Measurements from ENCODE around the gene RAB14. TPM values are rescaled to one million over a fixed set of nuclear protein-coding genes. Genes with fewer than 3 reads are reported as not detected.

Gene RAB14
- total RNA-seq, 2 experiments from 2014 or later, result 58.2 to 58.5 TPM

GRCh38 chr9:121217609-121218292 lies 16.1 kb upstream of the RAB14 start:
- POLR2A ChIA-PET, result no interaction called here

GRCh38 chr9:121216271-121216805 lies 14.7 kb upstream of the RAB14 start:
- peaks cover 5% of the 10 kb centered on the region for H3K4me1 Mint-ChIP-seq (ENCODE audit: low read depth)
- intact Hi-C loops (cut with micrococcal nuclease), result no loop called here
- POLR2A ChIA-PET, result no interaction called here

More at GRCh38 chr9:121217609-121218292, 16.1 kb upstream of the RAB14 start:
- CTCF ChIA-PET, result interaction anchor here (0.8 to 1.6 kb wide), 3 partner anchors 102 to 187 kb away, joined by 3 to 4 read pairs (median 3); no protein-coding TSS in a partner anchor
- H3K27ac Mint-ChIP-seq, result no peak overlapping the region
- no peak for DNase-seq
- H3K36me3 Mint-ChIP-seq, result no peaks in the 10 kb centered on the region
- peaks cover 5% of the 10 kb centered on the region for H3K4me1 Mint-ChIP-seq (ENCODE audit: low read depth)
- intact Hi-C loops (cut with micrococcal nuclease), result no loop called here
- H3K4me3 Mint-ChIP-seq, result no peak overlapping the region
- no peaks in the 10 kb centered on the region for H3K9me3 Mint-ChIP-seq
- H3K27me3 Mint-ChIP-seq, result no peaks in the 10 kb centered on the region

GRCh38 chr9:121214005-121214404 lies 12.3 kb upstream of the RAB14 start:
- Mint-ChIP-seq H3K36me3 (no peaks in the 10 kb centered on the region), H3K27ac (no peak overlapping the region), H3K4me3 (no peak overlapping the region), H3K4me1 (ENCODE audit: low read depth) (peaks cover 5% of the 10 kb centered on the region), H3K27me3 (no peaks in the 10 kb centered on the region), H3K9me3 (no peaks in the 10 kb centered on the region)
- POLR2A ChIA-PET, result no interaction called here
- intact Hi-C loops (cut with micrococcal nuclease), result loop anchor here (5.0 kb wide), 2 partner anchors 63 to 188 kb away; no protein-coding TSS in a partner anchor
- DNase-seq, result no peak
- CTCF ChIA-PET, result interaction anchor here (0.7 to 5.0 kb wide), 24 partner anchors 8 to 249 kb away, joined by 3 to 44 read pairs (median 4); partner anchors contain the start of genes GSN and RAB14

More at GRCh38 chr9:121216271-121216805, 14.7 kb upstream of the RAB14 start:
- CTCF ChIA-PET, result interaction anchor here (1.4 to 1.6 kb wide), 3 partner anchors 62 to 183 kb away, joined by 4 to 5 read pairs (median 5); no protein-coding TSS in a partner anchor
- Mint-ChIP-seq H3K4me3 (no peak overlapping the region), H3K36me3 (no peaks in the 10 kb centered on the region), H3K27ac (no peak overlapping the region), H3K27me3 (no peaks in the 10 kb centered on the region), H3K9me3 (no peaks in the 10 kb centered on the region)
- no peak for DNase-seq

DNA sequence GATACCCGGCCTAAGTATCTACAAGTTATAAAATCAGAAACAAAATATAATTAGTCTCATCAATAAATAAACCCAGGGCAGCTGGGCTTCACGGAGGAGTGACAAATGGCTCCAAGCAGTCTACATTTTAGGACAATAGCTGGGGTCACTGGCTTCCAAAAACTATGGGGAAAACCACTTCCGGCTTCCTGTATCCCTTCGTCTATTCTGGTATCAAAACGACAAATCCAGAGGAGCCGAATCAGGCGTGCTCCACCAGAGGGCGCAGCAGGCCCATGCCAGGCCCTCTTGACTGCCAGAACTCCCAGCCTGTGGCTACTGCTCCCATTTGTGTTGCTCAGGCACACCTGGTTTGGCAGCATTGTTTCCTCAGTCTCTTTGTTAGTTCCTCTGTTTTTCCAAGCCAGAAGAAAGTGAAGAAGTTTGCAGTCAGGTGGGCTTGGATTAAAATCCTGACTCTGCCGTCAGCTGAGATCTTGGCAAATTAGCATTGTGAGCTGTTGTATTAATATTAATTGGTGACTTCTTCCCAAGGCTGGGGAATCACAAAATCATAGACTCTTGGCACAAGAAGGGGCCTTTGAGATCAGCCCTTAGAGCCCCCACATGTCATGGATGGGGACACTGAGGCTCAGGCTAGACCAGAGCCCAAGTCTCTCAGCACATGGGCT lies 11.6 kb upstream of the RAB14 start:
- intact Hi-C loops (cut with micrococcal nuclease), result loop anchor here (5.0 kb wide), 2 partner anchors 64 to 189 kb away; no protein-coding TSS in a partner anchor
- peak; percentile 84 for DNase-seq
- Mint-ChIP-seq H3K27ac (no peak overlapping the region), H3K36me3 (no peaks in the 10 kb centered on the region), H3K9me3 (no peaks in the 10 kb centered on the region), H3K4me3 (no peak overlapping the region), H3K27me3 (no peaks in the 10 kb centered on the region), H3K4me1 (ENCODE audit: low read depth) (peaks cover 5% of the 10 kb centered on the region)
- POLR2A ChIA-PET, result interaction anchor here (1.3 kb wide), 1 partner anchor 11 kb away, joined by 4 read pairs; the partner anchor contains the start of gene RAB14
- CTCF ChIA-PET, result interaction anchor here (0.6 to 5.0 kb wide), 35 partner anchors 9 to 330 kb away, joined by 3 to 44 read pairs (median 4); partner anchors contain the start of genes GSN and RAB14

- no peak for DNase-seq
- H3K36me3 Mint-ChIP-seq, result no peaks in the 10 kb centered on the region
- intact Hi-C loops (cut with micrococcal nuclease), result loop anchor here (5.0 kb wide), 2 partner anchors 67 to 192 kb away; no protein-coding TSS in a partner anchor
- ChIA-PET CTCF (interaction anchor here (1.5 kb wide), 1 partner anchor 12 kb away, joined by 3 read pairs; no protein-coding TSS in a partner anchor), POLR2A (no interaction called here)
- no peaks in the 10 kb centered on the region for H3K27me3 Mint-ChIP-seq
- H3K27ac Mint-ChIP-seq, result no peak overlapping the region
- peaks cover 14% of the 10 kb centered on the region for H3K4me1 Mint-ChIP-seq (ENCODE audit: low read depth)
- H3K9me3 Mint-ChIP-seq, result no peaks in the 10 kb centered on the region
- H3K4me3 Mint-ChIP-seq, result no peak overlapping the region
Observed at GRCh38 chr9:121210536-121210935, 8.9 kb upstream of the RAB14 start.

DNA sequence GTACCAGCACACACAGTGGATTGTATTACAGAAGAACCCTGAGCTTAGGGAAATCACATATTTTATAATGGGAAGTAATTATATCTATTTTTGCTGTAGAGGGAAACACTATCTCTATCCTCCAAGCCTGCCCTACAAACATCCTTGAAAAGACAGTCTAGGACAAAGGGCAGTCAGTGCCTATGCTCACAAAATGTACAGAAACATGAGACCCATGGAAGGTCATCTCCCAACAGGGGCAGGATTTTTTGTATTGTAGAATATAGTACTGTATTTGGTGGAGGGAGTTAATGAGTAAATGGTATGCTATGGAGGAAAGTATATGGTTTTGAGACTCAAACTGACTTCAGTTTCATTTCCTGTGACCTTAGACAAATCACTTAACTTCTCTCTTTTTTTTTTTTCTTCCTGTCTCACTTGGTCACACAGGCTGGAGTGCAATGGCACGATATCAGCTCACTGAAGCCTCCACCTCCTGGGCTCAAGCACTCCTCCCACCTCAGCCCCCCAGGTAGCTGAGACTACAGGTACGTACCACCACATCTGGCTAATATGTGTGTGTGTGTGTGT lies 5.8 kb upstream of the RAB14 start:
- CTCF ChIA-PET, result no interaction called here
- H3K4me3 Mint-ChIP-seq, result no peak overlapping the region
- POLR2A ChIA-PET, result interaction anchor here (0.6 kb wide), 1 partner anchor 186 kb away, joined by 3 read pairs; no protein-coding TSS in a partner anchor
- no peaks in the 10 kb centered on the region for H3K27me3 Mint-ChIP-seq
- H3K4me1 Mint-ChIP-seq (ENCODE audit: low read depth), result peaks cover 16% of the 10 kb centered on the region
- no peaks in the 10 kb centered on the region for H3K9me3 Mint-ChIP-seq
- intact Hi-C loops (cut with micrococcal nuclease), result no loop called here
- no peak for DNase-seq
- no peaks in the 10 kb centered on the region for H3K36me3 Mint-ChIP-seq
- H3K27ac Mint-ChIP-seq, result peak overlapping the region; percentile 21

GRCh38 chr9:121206516-121207370 lies 5.1 kb upstream of the RAB14 start:
- Mint-ChIP-seq H3K4me1 (ENCODE audit: low read depth) (peaks cover 21% of the 10 kb centered on the region), H3K4me3 (no peak overlapping the region), H3K27me3 (no peaks in the 10 kb centered on the region), H3K9me3 (no peaks in the 10 kb centered on the region), H3K27ac (no peak overlapping the region), H3K36me3 (no peaks in the 10 kb centered on the region)
- no peak for DNase-seq
- intact Hi-C loops (cut with micrococcal nuclease), result no loop called here
- ChIA-PET POLR2A (no interaction called here), CTCF (interaction anchor here (1.0 to 1.6 kb wide), 2 partner anchors 8 to 114 kb away, joined by 4 to 5 read pairs; no protein-coding TSS in a partner anchor)

DNA sequence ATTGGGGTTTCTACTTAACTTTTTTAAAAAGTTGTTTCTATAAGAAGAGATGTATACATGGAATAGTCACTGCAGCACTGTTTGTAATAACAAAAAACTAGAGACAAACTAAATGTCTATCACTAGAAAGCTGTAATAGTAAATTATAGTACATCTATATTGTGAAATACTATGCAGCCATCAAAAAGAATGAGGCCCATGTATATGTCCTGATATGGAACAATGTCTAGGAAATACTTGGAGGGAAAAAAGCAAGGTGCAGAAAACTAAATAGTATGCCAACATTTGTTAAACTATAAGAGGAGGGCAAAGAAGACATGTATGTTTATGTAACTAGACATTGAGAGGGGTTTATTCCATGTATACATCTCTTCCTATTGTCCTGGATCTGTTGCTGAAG lies 2.9 kb upstream of the RAB14 start:
- H3K4me1 Mint-ChIP-seq (ENCODE audit: low read depth), result peaks cover 26% of the 10 kb centered on the region
- ChIA-PET CTCF (interaction anchor here (1.7 kb wide), 1 partner anchor 9 kb away, joined by 6 read pairs; no protein-coding TSS in a partner anchor), POLR2A (no interaction called here)
- H3K9me3 Mint-ChIP-seq, result no peaks in the 10 kb centered on the region
- H3K36me3 Mint-ChIP-seq, result peaks cover 3% of the 10 kb centered on the region
- intact Hi-C loops (cut with micrococcal nuclease), result loop anchor here (5.0 kb wide), 5 partner anchors 132 to 412 kb away; partner anchors contain the start of genes CNTRL, FBXW2, PSMD5 and STOM
- no peak overlapping the region for H3K4me3 Mint-ChIP-seq
- H3K27ac Mint-ChIP-seq, result no peak overlapping the region
- no peaks in the 10 kb centered on the region for H3K27me3 Mint-ChIP-seq
- DNase-seq, result no peak

GRCh38 chr9:121204121-121204520 lies 2.5 kb upstream of the RAB14 start:
- POLR2A ChIA-PET, result no interaction called here
- H3K27me3 Mint-ChIP-seq, result no peaks in the 10 kb centered on the region
- H3K4me3 Mint-ChIP-seq, result no peak overlapping the region
- no peak for DNase-seq
- peaks cover 3% of the 10 kb centered on the region for H3K36me3 Mint-ChIP-seq
- no peak overlapping the region for H3K27ac Mint-ChIP-seq
- H3K4me1 Mint-ChIP-seq (ENCODE audit: low read depth), result peaks cover 31% of the 10 kb centered on the region
- CTCF ChIA-PET, result interaction anchor here (1.7 kb wide), 1 partner anchor 9 kb away, joined by 6 read pairs; no protein-coding TSS in a partner anchor
- H3K9me3 Mint-ChIP-seq, result no peaks in the 10 kb centered on the region
- intact Hi-C loops (cut with micrococcal nuclease), result loop anchor here (5.0 kb wide), 5 partner anchors 132 to 412 kb away; partner anchors contain the start of genes CNTRL, FBXW2, PSMD5 and STOM

GRCh38 chr9:121201045-121201737 lies 478 bp downstream of the RAB14 start:
- H3K4me3 Mint-ChIP-seq, result peak overlapping the region; percentile 90
- DNase-seq, result peak; percentile 57
- no peaks in the 10 kb centered on the region for H3K27me3 Mint-ChIP-seq
- H3K9me3 Mint-ChIP-seq, result no peaks in the 10 kb centered on the region
- peak overlapping the region; percentile 95 for H3K27ac Mint-ChIP-seq
- CTCF ChIA-PET, result interaction anchor here (0.7 to 3.4 kb wide), 10 partner anchors 8 to 141 kb away, joined by 3 to 29 read pairs (median 3); no protein-coding TSS in a partner anchor
- H3K4me1 Mint-ChIP-seq (ENCODE audit: low read depth), result peaks cover 45% of the 10 kb centered on the region
- POLR2A ChIA-PET, result interaction anchor here (0.8 to 1.5 kb wide), 3 partner anchors 9 to 80 kb away, joined by 4 to 5 read pairs (median 4); no protein-coding TSS in a partner anchor
- intact Hi-C loops (cut with micrococcal nuclease), result loop anchor here (2.0 to 5.0 kb wide), 6 partner anchors 80 to 409 kb away; partner anchors contain the start of genes CNTRL, FBXW2, PSMD5 and STOM
- peaks cover 3% of the 10 kb centered on the region for H3K36me3 Mint-ChIP-seq
